IMR-90 (cell line): ENCODE measurements around the gene FAM200C. TPM values are rescaled to one million over a fixed set of nuclear protein-coding genes. Genes with fewer than 3 reads are reported as not detected.

ENCODE experiments used
- ATAC-seq: fragments of 200-7000 bp; cut with Tn5 transposase; 2 replicates; pipeline ENCODE4 v1.9.1; 2020; ENCODE audit warnings: low read depth, mild to moderate bottlenecking, moderate library complexity
- BruUV-seq: library from RNA; stranded (reverse); fragments of 400-500 nt; replicated peaks from 2 replicates; lab custom pipeline; 2021; lab: Mats Ljungman, UMichigan
- CTCF ChIA-PET: fragments of 300-600 bp; formaldehyde crosslinking; extraction: SDS; loops from one replicate; lab custom pipeline; 2021; ENCODE audit warnings: antibody characterized with exemption; lab: Yijun Ruan, JAX
- POLR2A ChIA-PET: fragments of 300-600 bp; sonication (Branson Sonifier 250); formaldehyde crosslinking; loops from one replicate; lab custom pipeline; 2022; ENCODE audit warnings: antibody characterized with exemption; ENCODE audit not compliant: unreplicated experiment; lab: Charles Lee
- DNase-seq: peaks from one replicate; pipeline ENCODE4 v3.0.0; 2013
- H2AFZ ChIP-seq: replicated peaks from 2 replicates; pipeline ENCODE3; 2013; ENCODE audit warnings: low read length, mild to moderate bottlenecking; ENCODE audit not compliant: poor library complexity
- H2AK5ac ChIP-seq: 2 replicates; pipeline ENCODE4 v1.6.1; 2013; ENCODE audit warnings: low read depth, low read length, inconsistent platforms
- H2AK9ac ChIP-seq: replicated peaks from 2 replicates; pipeline ENCODE3; 2013; ENCODE audit warnings: mild to moderate bottlenecking, low read depth, low read length, moderate library complexity; ENCODE audit not compliant: poor library complexity
- H2BK120ac ChIP-seq: 2 replicates; pipeline ENCODE4 v1.6.1; 2013; ENCODE audit warnings: low read depth, low read length, inconsistent platforms
- H2BK15ac ChIP-seq: 3 replicates; pipeline ENCODE4 v1.6.1; 2013; ENCODE audit warnings: low read depth, low read length, inconsistent platforms
- H2BK20ac ChIP-seq: 2 replicates; pipeline ENCODE4 v1.6.1; 2013; ENCODE audit warnings: low read depth, mild to moderate bottlenecking, inconsistent platforms, low read length, moderate library complexity
- H2BK5ac ChIP-seq: 2 replicates; pipeline ENCODE4 v1.6.1; 2013; ENCODE audit warnings: mild to moderate bottlenecking, low read depth, low read length, inconsistent platforms; ENCODE audit not compliant: poor library complexity, severe bottlenecking
- H3K14ac ChIP-seq: replicated peaks from 2 replicates; pipeline ENCODE4 v1.6.1; 2013; ENCODE audit warnings: low read depth, low read length, inconsistent platforms
- H3K18ac ChIP-seq: 2 replicates; pipeline ENCODE4 v1.6.1; 2013; ENCODE audit warnings: low read depth, low read length, control low read depth
- H3K23ac ChIP-seq: 2 replicates; pipeline ENCODE4 v1.6.1; 2013; ENCODE audit warnings: low read depth, low read length, inconsistent platforms
- H3K27ac ChIP-seq: 2 replicates; pipeline ENCODE4 v1.5.1; 2013; ENCODE audit warnings: mild to moderate bottlenecking, control low read depth, low read length; ENCODE audit not compliant: insufficient read depth
- H3K27me3 ChIP-seq: 2 replicates; pipeline ENCODE4 v1.6.1; 2013; ENCODE audit warnings: low read length; ENCODE audit not compliant: control insufficient read depth, insufficient read depth
- H3K36me3 ChIP-seq: 2 replicates; pipeline ENCODE4 v1.6.1; 2013; ENCODE audit warnings: low read length, mixed read lengths; ENCODE audit not compliant: control insufficient read depth, insufficient read depth
- H3K4ac ChIP-seq: 2 replicates; pipeline ENCODE4 v1.6.1; 2013; ENCODE audit warnings: low read depth, low read length, inconsistent platforms
- H3K4me1 ChIP-seq: 2 replicates; pipeline ENCODE4 v1.6.1; 2013; ENCODE audit warnings: low read length, mixed read lengths; ENCODE audit not compliant: control insufficient read depth, insufficient read depth
- H3K4me2 ChIP-seq: 2 replicates; pipeline ENCODE4 v1.6.1; 2013; ENCODE audit warnings: low read depth, mild to moderate bottlenecking, control low read depth, low read length, moderate library complexity
- H3K4me3 ChIP-seq: 2 replicates; pipeline ENCODE4 v1.5.1; 2013; ENCODE audit warnings: low read depth, mild to moderate bottlenecking, control low read depth, low read length, moderate library complexity; ENCODE audit not compliant: insufficient read depth
- H3K56ac ChIP-seq: 2 replicates; pipeline ENCODE4 v1.6.1; 2013; ENCODE audit warnings: low read length, inconsistent platforms; ENCODE audit not compliant: insufficient read depth; ENCODE audit errors: extremely low read depth
- H3K79me1 ChIP-seq, 2 experiments: 2 replicates each; pipeline ENCODE4 v1.6.1; 2013; ENCODE audit warnings: low read length in 2 of 2, inconsistent platforms in 1 of 2, low read depth in 1 of 2
- H3K9ac ChIP-seq: 2 replicates; pipeline ENCODE4 v1.6.1; 2013; ENCODE audit warnings: low read depth, low read length, control low read depth
- H3K9me1 ChIP-seq: 2 replicates; pipeline ENCODE4 v1.6.1; 2013; ENCODE audit warnings: low read length, inconsistent platforms; ENCODE audit not compliant: insufficient read depth
- H3K9me3 ChIP-seq: 2 replicates; pipeline ENCODE4 v1.6.1; 2013; ENCODE audit warnings: low read length; ENCODE audit not compliant: control insufficient read depth, insufficient read depth
- H4K20me1 ChIP-seq: 2 replicates; pipeline ENCODE4 v1.6.1; 2013; ENCODE audit warnings: low read length, inconsistent platforms; ENCODE audit not compliant: insufficient read depth
- H4K5ac ChIP-seq: 2 replicates; pipeline ENCODE4 v1.6.1; 2013; ENCODE audit warnings: mild to moderate bottlenecking, low read depth, low read length, control low read depth
- H4K8ac ChIP-seq, 2 experiments: 2 replicates each; pipeline ENCODE4 v1.6.1; 2013; ENCODE audit warnings: low read depth in 2 of 2, low read length in 2 of 2, control low read depth in 1 of 2, inconsistent platforms in 1 of 2
- H4K91ac ChIP-seq: 2 replicates; pipeline ENCODE4 v1.6.1; 2013; ENCODE audit warnings: low read depth, low read length, inconsistent platforms; ENCODE audit not compliant: insufficient read depth
- BHLHE40 ChIP-seq: fragments of 150-350 bp; IDR thresholded peaks from 2 replicates; pipeline ENCODE4 v1.6.1; 2016; ENCODE audit warnings: mild to moderate bottlenecking, low read depth, low read length
- NFE2L2 ChIP-seq: fragments of 150-350 bp; IDR thresholded peaks from 2 replicates; pipeline ENCODE4 v1.6.1; 2016; ENCODE audit warnings: low read depth, mild to moderate bottlenecking, low read length
- WGBS, 2 experiments: methylation state at CpG; one replicate each; pipeline versions ENCODE4 v1.1.5 to v1.1.7; 2013; ENCODE audit warnings: missing lambda C conversion rate in 2 of 2; ENCODE audit not compliant: insufficient read length in 1 of 2; ENCODE audit errors: extremely low coverage in 2 of 2; 5-methylcytosine and 5-hydroxymethylcytosine counted together
- dilution Hi-C: fragments of 300-500 bp; cut with HindIII; formaldehyde crosslinking; loops from one replicate; pipeline ENCODE4 v1.14.3; 2018; ENCODE audit warnings: low sequenced_read_pairs; ENCODE audit not compliant: unreplicated experiment
- in situ Hi-C: fragments of 300-500 bp; cut with MboI; formaldehyde crosslinking; loops from 3 replicates; pipeline ENCODE4 v1.14.3; 2019; ENCODE audit warnings: low sequenced_read_pairs, inconsistent platforms, mixed read lengths
- intact Hi-C: fragments of 100-400 bp; cut with micrococcal nuclease; formaldehyde crosslinking; loops from 2 replicates; pipeline ENCODE4 v1.10.0; 2022
- polyA plus RNA-seq, 3 experiments: library from polyadenylated mRNA; depleted of rRNA; stranded (reverse); fragments of >200 nt; gene quantifications; 2 replicates each; pipeline ENCODE4 v1.2.3, GENCODE V29; 2012; ENCODE audit warnings: low replicate concordance in 1 of 3
- total RNA-seq: library from RNA; depleted of rRNA; stranded (reverse); fragments of >200 nt; gene quantifications from 2 replicates; pipeline ENCODE4 v1.2.3, GENCODE V29; 2012

Gene FAM200C
- total and polyA plus RNA-seq, 2 of the 4 experiments (the other 2 are of a cell fraction) = 1.7 to 6.3 TPM

DNA sequence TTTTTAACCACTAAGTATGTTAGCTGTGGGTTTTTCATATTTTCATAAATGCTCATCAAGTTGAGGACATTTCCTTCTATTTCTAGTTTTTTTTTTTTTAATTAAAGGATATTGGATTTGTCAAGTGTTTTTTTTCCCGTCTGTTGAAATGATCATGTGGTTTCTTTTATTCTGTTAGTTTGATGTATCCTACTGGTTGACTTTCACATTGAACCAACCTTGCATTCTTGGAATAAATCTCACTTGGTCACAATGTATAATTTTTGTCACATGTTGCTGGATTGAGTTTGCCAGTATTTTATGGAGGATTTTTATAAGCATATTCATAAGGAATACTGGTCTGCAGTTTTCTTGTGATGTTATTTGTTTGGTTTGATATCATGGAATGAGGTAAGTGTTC is 12.4 kb downstream of the FAM200C start:
- Histone ChIP-seq H2BK120ac (no peak overlapping the region), H3K79me1 (peaks cover 0 to 7% of the 10 kb centered on the region in 2 experiments; a peak in 1 of 4 replicates), H2BK20ac (no peak overlapping the region), H3K4me1 (no peaks in the 10 kb centered on the region), H4K91ac (no peak overlapping the region), H3K27me3 (no peaks in the 10 kb centered on the region), H3K56ac (no peak overlapping the region), H2AK5ac (no peak overlapping the region), H2BK5ac (no peak overlapping the region), H2AK9ac (no peak overlapping the region), H2BK15ac (no peak overlapping the region), H3K14ac (no peak overlapping the region), H3K27ac (no peak overlapping the region), H3K4ac (no peak overlapping the region), H3K9me1 (no peaks in the 10 kb centered on the region), H3K23ac (no peak overlapping the region), H3K36me3 (no peaks in the 10 kb centered on the region; the same call in 1 of the 2 replicates), H2AFZ (no peak overlapping the region), H3K4me2 (no peak overlapping the region), H4K5ac (no peak overlapping the region), H3K4me3 (no peak overlapping the region), H3K18ac (no peak overlapping the region), H3K9ac (no peak overlapping the region), H3K9me3 (peaks cover 4% of the 10 kb centered on the region; the same call in 1 of the 2 replicates), H4K8ac (no peak overlapping the region), H4K20me1 (no peaks in the 10 kb centered on the region)
- ChIA-PET CTCF (interaction anchor here (0.7 kb wide), 1 partner anchor 10 kb away, joined by 3 read pairs; no protein-coding TSS in a partner anchor), POLR2A (no interaction called here)
- TF ChIP-seq BHLHE40 = no peak
- TF ChIP-seq NFE2L2 = no peak
- intact Hi-C loops = no loop called here
- BruUV-seq = no TSS peak
- ATAC-seq (no peak), DNase-seq (no peak)
- dilution Hi-C loops = no loop called here
- WGBS, 2 experiments = no CpG with 5 or more reads among the region's 1 CpG
- in situ Hi-C loops = no loop called here
